Hepatocyte (in vitro differentiated cells): ENCODE measurements around the gene TMF1. TPM values are rescaled to one million over a fixed set of nuclear protein-coding genes. Genes with fewer than 3 reads are reported as not detected.
A peak's percentile ranks its signal among the peaks of the same experiment; 100 is the strongest.

Experiments
- DNase-seq: peaks from one replicate; pipeline ENCODE4 v3.0.0-alpha.2; 2016; ENCODE audit warnings: low spot score
- H2AFZ ChIP-seq: fragments of 200-600 bp; sonication (generic); 2 replicates; pipeline ENCODE4 v1.6.0; 2016; ENCODE audit warnings: antibody characterized with exemption, mild to moderate bottlenecking
- H3K27ac ChIP-seq: fragments of 200-600 bp; sonication (generic); 2 replicates; pipeline ENCODE4 v1.5.1; 2016; ENCODE audit warnings: mild to moderate bottlenecking
- H3K27me3 ChIP-seq: fragments of 200-600 bp; sonication (generic); 2 replicates; pipeline ENCODE4 v1.6.1; 2016
- H3K36me3 ChIP-seq: fragments of 200-600 bp; sonication (generic); replicated peaks from 2 replicates; pipeline ENCODE4 v1.5.1; 2016; ENCODE audit warnings: low read depth; ENCODE audit not compliant: insufficient read depth
- H3K4me1 ChIP-seq: fragments of 200-600 bp; sonication (generic); 2 replicates; pipeline ENCODE4 v1.5.1; 2016; ENCODE audit warnings: mild to moderate bottlenecking, moderate library complexity; ENCODE audit not compliant: insufficient read depth
- H3K4me2 ChIP-seq: fragments of 200-600 bp; sonication (generic); 2 replicates; pipeline ENCODE4 v1.6.0; 2016
- H3K4me3 ChIP-seq: fragments of 200-600 bp; sonication (generic); 2 replicates; pipeline ENCODE4 v1.5.1; 2016; ENCODE audit warnings: mild to moderate bottlenecking
- H3K79me2 ChIP-seq: fragments of 200-600 bp; sonication (generic); 2 replicates; pipeline ENCODE4 v1.6.0; 2017; ENCODE audit warnings: mild to moderate bottlenecking
- H3K9me2 ChIP-seq: fragments of 200-600 bp; sonication (generic); replicated peaks from 2 replicates; pipeline ENCODE4 v1.6.0; 2017; ENCODE audit warnings: mild to moderate bottlenecking; ENCODE audit not compliant: insufficient read depth
- H3K9me3 ChIP-seq: fragments of 200-600 bp; sonication (generic); 2 replicates; pipeline ENCODE4 v1.5.1; 2016; ENCODE audit warnings: low read depth, mild to moderate bottlenecking
- H4K20me1 ChIP-seq: fragments of 200-600 bp; sonication (generic); 2 replicates; pipeline ENCODE4 v1.6.0; 2016; ENCODE audit warnings: mild to moderate bottlenecking; ENCODE audit not compliant: insufficient read depth, poor library complexity, severe bottlenecking
- CTCF ChIP-seq: fragments of 200-600 bp; sonication (generic); IDR thresholded peaks from 2 replicates; pipeline ENCODE4 v1.5.1; 2016; ENCODE audit warnings: antibody characterized with exemption, mild to moderate bottlenecking; ENCODE audit not compliant: poor library complexity
- EZH2 ChIP-seq: fragments of 200-600 bp; sonication (generic); IDR thresholded peaks from 2 replicates; pipeline ENCODE4 v1.6.1; 2016; ENCODE audit warnings: antibody characterized with exemption, mild to moderate bottlenecking, borderline replicate concordance
- EZH2phosphoT487 ChIP-seq: fragments of 200-600 bp; sonication (generic); IDR thresholded peaks from one replicate; pipeline ENCODE4 v1.6.1; 2018; ENCODE audit warnings: antibody characterized with exemption, mild to moderate bottlenecking, low read depth, moderate library complexity; ENCODE audit not compliant: unreplicated experiment, severe bottlenecking
- whole genome bisulfite sequencing: methylation state at CpG from one replicate; pipeline ENCODE4 v1.1.6; 2016; ENCODE audit warnings: low lambda C conversion rate; ENCODE audit errors: missing lambda C conversion rate; 5-methylcytosine and 5-hydroxymethylcytosine counted together
- polyA plus RNA-seq: library from polyadenylated mRNA; unstranded; fragments of >200 nt; fragmentation: Nextera tagmentation; extraction: Ambion mirVana; gene quantifications from 2 replicates; pipeline ENCODE4 v1.2.1, GENCODE V29; 2016
- total RNA-seq: library from RNA; depleted of rRNA; stranded (reverse); fragments of >200 nt; gene quantifications from 2 replicates; pipeline ENCODE4 v1.2.3, GENCODE V29; 2014

TMF1 gene
- total and polyA plus RNA-seq, 2 experiments from 2014 or later, result 23.8 to 39.6 TPM

GRCh38 chr3:69087030-69087791 is 35.1 kb upstream of the TMF1 start:
- Histone ChIP-seq H3K9me3 (no peaks in the 10 kb centered on the region), H3K4me1 (peaks cover 48% of the 10 kb centered on the region), H3K79me2 (peaks cover 65% of the 10 kb centered on the region), H3K4me3 (no peak overlapping the region), H3K9me2 (no peaks in the 10 kb centered on the region), H3K4me2 (peak overlapping the region; percentile 91), H2AFZ (no peak overlapping the region), H3K27me3 (no peaks in the 10 kb centered on the region), H3K36me3 (no peaks in the 10 kb centered on the region), H3K27ac (peak overlapping the region; percentile 94), H4K20me1 (peaks cover 12% of the 10 kb centered on the region)
- TF ChIP-seq EZH2, result no peak
- TF ChIP-seq EZH2phosphoT487, result no peak
- no peak for TF ChIP-seq CTCF
- 94% methylated on average over 3 of the region's 3 CpGs for WGBS
- DNase-seq, result no peak

- H3K9me2 ChIP-seq, result no peaks in the 10 kb centered on the region
- 30% methylated on average over 8 of the region's 8 CpGs for WGBS
- peak overlapping the region; percentile 91 for H3K4me2 ChIP-seq
- peak overlapping the region; percentile 70 for H2AFZ ChIP-seq
- H3K27me3 ChIP-seq, result no peaks in the 10 kb centered on the region
- no peaks in the 10 kb centered on the region for H3K9me3 ChIP-seq
- H3K79me2 ChIP-seq, result peaks cover 55% of the 10 kb centered on the region
- H4K20me1 ChIP-seq, result peaks cover 12% of the 10 kb centered on the region
- peaks cover 50% of the 10 kb centered on the region for H3K4me1 ChIP-seq
- H3K4me3 ChIP-seq, result peak overlapping the region; percentile 86
- no peaks in the 10 kb centered on the region for H3K36me3 ChIP-seq
- TF ChIP-seq EZH2, result no peak
- TF ChIP-seq CTCF, result no peak
- no peak for TF ChIP-seq EZH2phosphoT487
- DNase-seq, result peak; percentile 82
- H3K27ac ChIP-seq, result peak overlapping the region; percentile 94
Measured at GRCh38 chr3:69085833-69086722, 33.9 kb upstream of the TMF1 start.

GRCh38 chr3:69085168-69085832 is 33.2 kb upstream of the TMF1 start:
- TF ChIP-seq CTCF (no peak), EZH2 (no peak)
- no peaks in the 10 kb centered on the region for H3K27me3 ChIP-seq
- peaks cover 12% of the 10 kb centered on the region for H4K20me1 ChIP-seq
- peak overlapping the region; percentile 94 for H3K27ac ChIP-seq
- DNase-seq, result peak; percentile 48
- H3K9me2 ChIP-seq, result no peaks in the 10 kb centered on the region
- H3K4me1 ChIP-seq, result peaks cover 55% of the 10 kb centered on the region
- 1% methylated on average over 26 of the region's 26 CpGs for WGBS
- peaks cover 49% of the 10 kb centered on the region for H3K79me2 ChIP-seq
- H2AFZ ChIP-seq, result peak overlapping the region; percentile 70
- peak overlapping the region; percentile 91 for H3K4me2 ChIP-seq
- no peaks in the 10 kb centered on the region for H3K9me3 ChIP-seq
- H3K36me3 ChIP-seq, result no peaks in the 10 kb centered on the region
- peak overlapping the region; percentile 86 for H3K4me3 ChIP-seq
